GM12865 (cell line): Measurements from ENCODE around the gene PLEKHA1.
A peak's percentile ranks its signal among the peaks of the same experiment; 100 is the strongest.

Source experiments
- DNase-seq: peaks from one replicate; pipeline ENCODE4 v3.0.0; 2010; ENCODE audit warnings: low read depth
- H3K4me3 ChIP-seq: 2 replicates; pipeline ENCODE4 v1.5.1; 2011; ENCODE audit warnings: mild to moderate bottlenecking, low read depth, low read length, control low read depth
- CTCF ChIP-seq: IDR thresholded peaks from 2 replicates; pipeline ENCODE4 v1.5.1; 2011; ENCODE audit warnings: low read length, control low read depth, low read depth, inconsistent platforms; ENCODE audit not compliant: insufficient read depth; ENCODE audit errors: missing control alignments

The PLEKHA1 gene

GRCh38 chr10:122388287-122388997 lies 13.9 kb downstream of the PLEKHA1 start:
- H3K4me3 ChIP-seq = no peak overlapping the region
- peak; percentile 9 for DNase-seq
- no peak for TF ChIP-seq CTCF

DNA sequence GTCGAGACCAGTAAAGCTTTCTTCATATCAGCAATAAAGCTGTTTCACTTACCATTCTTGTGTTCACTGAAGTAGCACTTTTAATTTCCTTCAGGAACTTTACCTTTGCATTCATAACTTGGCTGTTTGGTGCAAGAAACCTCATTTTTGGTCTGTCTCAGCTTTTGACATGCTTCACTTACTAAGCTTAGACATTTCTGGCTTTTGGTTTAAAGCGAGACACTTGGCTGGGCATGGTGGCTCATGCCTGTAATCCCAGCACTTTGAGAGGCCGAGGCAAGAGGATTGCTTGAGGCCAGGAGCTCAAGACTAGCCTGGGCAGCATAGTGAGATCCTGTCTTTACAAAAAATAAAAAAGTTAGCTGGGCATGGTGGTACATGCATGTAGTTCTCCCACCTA lies 15.8 kb downstream of the PLEKHA1 start:
- TF ChIP-seq CTCF = no peak
- peak; percentile 43 for DNase-seq
- no peak overlapping the region for H3K4me3 ChIP-seq

GRCh38 chr10:122390679-122391078 lies 16.2 kb downstream of the PLEKHA1 start:
- DNase-seq = no peak
- H3K4me3 ChIP-seq = no peak overlapping the region
- TF ChIP-seq CTCF = no peak

DNA sequence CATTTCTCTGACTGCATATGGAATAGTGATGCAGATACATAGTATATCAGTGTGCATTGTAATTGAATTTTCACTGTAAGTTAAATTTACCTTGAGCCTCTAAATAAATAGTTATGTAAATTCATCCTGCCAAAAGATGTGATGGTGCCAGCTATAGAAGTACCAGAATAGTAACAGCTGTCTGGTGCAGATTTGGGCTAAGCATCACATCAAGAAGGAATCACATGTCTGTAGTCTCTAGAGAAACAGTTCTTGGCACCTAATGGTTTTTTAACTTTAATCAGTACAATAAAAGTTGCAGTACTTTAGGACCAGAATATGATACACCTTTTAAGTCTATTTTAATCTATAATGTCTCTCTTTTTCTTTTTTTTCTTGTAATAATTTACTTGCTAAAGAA lies 17.4 kb downstream of the PLEKHA1 start:
- TF ChIP-seq CTCF = no peak

DNA sequence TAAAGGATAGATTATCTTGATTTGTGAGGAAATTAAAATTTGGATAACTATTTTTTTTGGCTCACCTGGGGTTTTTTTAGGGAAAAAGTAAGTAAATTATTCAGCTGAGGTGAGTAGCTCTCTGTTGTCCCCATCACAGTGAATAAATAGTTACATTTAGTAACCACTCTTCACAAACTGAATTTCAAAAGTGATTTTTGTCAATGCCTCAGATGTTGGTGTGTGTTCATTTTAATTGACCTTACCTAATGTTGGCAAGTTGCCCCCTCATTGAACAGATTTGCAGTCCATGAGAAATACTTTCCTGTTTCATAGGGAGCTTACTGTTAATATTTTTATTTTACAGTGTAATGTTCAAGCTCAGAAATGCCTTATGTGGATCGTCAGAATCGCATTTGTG lies 18.3 kb downstream of the PLEKHA1 start:
- no peak for TF ChIP-seq CTCF
- DNase-seq = no peak
- H3K4me3 ChIP-seq = no peak overlapping the region

More for the DNA sequence above, 17.4 kb downstream of the PLEKHA1 start:
- DNase-seq = no peak
- no peak overlapping the region for H3K4me3 ChIP-seq

GRCh38 chr10:122393288-122393687 lies 18.8 kb downstream of the PLEKHA1 start:
- no peak for DNase-seq
- no peak for TF ChIP-seq CTCF
- no peak overlapping the region for H3K4me3 ChIP-seq
